NCI-H446 (cell line): Measurements from ENCODE around the gene TAF4B.
"Not testable (repeated sequence)": the region's sequence is repeated elsewhere in the genome, so short reads cannot be mapped to it uniquely, and the experiment has no call there.

Source experiments
- DNase-seq, 2 experiments: peaks; one replicate each; lab custom pipeline; 2025; lab: John Stamatoyannopoulos, UW

The TAF4B gene

DNA sequence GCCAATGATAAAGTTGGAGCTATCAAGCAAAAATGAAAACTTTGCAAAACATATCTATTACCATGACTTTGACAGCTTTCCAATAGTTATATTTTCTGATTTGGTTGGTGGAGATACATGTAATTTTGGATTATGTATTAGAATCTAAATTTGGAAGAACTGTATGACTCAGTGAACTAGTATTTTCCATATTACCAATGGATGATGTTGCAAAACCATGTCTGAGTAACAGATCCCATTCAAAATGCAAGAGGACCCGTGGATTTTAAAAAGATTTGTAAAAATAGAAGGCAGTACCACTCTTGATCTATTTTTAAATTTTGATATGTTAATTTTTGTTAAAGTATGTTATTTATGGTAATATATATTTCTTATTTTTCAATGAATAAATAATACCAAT is 83.0 kb downstream of the TAF4B start:
- DNase-seq, result no peak

- no peak for DNase-seq
Measured at GRCh38 chr18:26312199-26312598, 86.0 kb downstream of the TAF4B start.

DNA sequence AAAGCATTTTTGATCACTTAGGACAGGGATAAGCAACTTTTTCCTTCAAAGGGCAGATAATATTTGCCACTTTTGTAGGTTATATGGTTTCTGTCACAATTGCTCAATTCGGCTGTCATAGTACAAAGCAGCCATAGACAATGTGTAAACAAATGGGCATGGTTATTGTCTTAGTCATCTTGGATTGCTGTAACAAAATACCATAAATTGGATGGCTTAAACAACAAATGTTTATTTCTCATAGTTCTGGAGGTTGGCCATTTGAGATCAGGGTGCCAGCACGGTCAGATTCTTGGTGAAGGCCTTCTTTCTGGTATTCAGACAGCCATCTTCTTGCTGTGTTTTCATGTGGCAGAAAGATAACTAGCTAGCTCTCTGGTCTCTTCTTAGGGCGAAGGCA is 91.2 kb downstream of the TAF4B start:
- no peak for DNase-seq

- no peak for DNase-seq
Measured at GRCh38 chr18:26320686-26321085, 94.4 kb downstream of the TAF4B start.

GRCh38 chr18:26322890-26323653 is 96.8 kb downstream of the TAF4B start:
- DNase-seq, result no peak

- no peak for DNase-seq
Measured at GRCh38 chr18:26325771-26326170, 99.5 kb downstream of the TAF4B start.

DNA sequence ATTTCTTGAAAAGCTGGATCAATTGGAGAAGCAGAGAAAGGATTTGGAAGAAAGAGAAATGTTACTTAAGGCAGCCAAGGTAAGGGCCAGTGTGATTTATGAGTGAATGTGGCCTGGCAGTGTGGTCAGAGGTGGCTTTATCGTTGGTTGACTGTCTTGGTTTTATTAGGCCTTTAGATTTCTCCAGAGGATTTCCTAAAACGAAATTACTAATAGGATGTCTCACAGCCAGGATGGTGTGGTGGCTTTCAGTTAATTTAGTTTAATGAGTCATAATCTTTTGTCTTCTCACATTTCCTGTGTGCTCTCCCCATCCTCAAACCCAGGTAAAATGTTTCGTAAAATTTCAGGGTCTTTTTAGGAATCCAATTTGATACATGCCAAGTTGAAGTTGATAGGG is 100.8 kb downstream of the TAF4B start:
- DNase-seq, result no peak

- DNase-seq, result no peak
Measured at GRCh38 chr18:26332991-26333390, 106.7 kb downstream of the TAF4B start.

GRCh38 chr18:26335156-26335555 is 108.9 kb downstream of the TAF4B start:
- no peak for DNase-seq

- DNase-seq, result no peak
Measured at GRCh38 chr18:26335571-26336487, 109.6 kb downstream of the TAF4B start.

- DNase-seq, result no peak
Measured at GRCh38 chr18:26336572-26336971, 110.3 kb downstream of the TAF4B start.

DNA sequence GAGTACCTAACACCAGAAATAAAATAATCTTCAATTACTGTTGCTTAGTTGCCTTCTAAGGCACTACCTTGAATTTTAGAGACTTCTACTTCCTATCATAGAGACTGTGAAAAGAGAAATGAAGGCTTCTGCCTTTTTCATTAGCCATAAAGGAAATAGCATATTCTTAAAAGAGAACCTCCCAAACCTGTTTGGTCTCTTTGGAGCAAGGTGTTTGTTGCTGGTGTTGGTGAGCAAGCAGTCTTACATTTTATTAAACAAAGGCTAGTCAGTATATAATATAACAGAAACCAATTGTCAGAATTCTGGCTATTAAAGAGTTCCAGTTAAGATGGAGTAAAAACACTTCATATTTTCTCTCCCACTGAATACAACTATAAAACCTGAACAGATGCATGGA is 116.4 kb downstream of the TAF4B start:
- no peak for DNase-seq

DNA sequence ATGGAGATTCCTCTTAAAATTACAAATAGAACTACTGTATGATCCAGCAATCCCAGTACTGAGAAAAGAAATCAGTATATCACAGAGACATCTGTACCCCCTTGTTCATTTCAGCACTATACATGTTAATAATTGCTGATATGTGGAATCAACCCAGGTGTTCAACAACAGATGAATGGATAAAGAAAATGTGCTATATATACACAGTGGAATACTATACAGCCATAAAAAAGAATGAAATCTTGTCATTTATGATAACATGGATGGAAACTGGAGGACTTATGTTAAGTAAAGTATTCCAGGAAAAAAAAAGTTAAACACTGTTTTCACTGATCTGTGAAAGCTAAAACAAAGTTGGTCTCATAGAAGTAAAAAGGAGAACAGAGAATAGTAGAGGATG is 124.7 kb downstream of the TAF4B start:
- no peak for DNase-seq

DNA sequence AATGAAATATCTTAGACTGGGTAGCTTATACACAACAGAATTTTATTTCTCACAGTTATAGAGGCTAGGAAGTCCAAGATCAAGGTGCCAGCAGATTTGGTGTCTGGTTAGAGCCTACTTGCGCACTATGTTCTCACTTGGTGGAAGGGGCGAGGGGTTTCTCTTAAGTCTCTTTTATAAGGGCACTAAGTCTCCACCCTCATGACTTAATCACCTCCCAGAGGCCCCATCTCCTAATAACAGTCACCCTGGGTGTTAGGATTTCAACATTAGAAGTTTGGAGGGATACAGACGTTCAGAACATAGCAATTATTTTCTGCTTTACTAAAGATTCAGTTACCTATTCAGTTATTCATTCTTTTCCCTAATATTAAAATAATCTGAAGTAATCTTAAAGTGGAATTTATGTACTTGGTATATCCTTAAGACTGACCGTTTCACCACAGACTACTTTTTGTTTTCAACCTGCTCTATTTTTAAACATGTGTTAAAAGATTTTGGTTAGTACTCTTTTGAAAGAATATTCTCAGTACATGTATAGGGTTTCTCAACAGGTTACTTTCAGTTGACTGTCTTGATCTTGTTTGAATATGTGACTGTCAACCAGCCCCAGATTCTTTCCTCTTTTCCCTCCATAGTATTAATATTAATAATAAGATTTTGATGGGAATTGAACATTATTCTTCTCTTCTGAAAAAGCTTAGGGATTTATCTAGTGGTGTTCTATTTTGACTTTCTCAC is 130.0 kb downstream of the TAF4B start:
- DNase-seq, result no peak

- DNase-seq, result no peak
Measured at GRCh38 chr18:26357960-26358359, 131.7 kb downstream of the TAF4B start.

DNA sequence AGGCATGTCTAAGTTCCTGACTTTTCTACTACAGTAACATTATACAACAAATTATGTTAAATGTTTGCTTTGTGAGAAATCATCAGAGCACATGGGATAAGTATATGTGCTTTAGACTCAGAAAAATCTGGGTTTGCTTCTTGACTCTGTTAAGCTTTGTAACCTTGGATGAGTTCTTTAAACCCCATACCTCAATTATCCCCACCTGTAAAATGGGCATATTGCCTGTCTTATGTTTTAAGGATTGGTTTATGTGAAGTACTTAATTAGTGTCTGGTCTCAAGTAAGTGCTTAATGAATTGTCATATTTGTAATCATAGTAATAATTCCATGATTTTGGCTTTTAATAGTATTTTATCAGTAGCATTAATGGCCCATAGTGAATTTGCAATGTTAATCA is 135.8 kb downstream of the TAF4B start:
- no peak for DNase-seq

- DNase-seq, result no peak
Measured at GRCh38 chr18:26367425-26367824, 141.2 kb downstream of the TAF4B start.

GRCh38 chr18:26370037-26370436 is 143.8 kb downstream of the TAF4B start:
- DNase-seq, result no peak

GRCh38 chr18:26376105-26376504 is 149.9 kb downstream of the TAF4B start:
- no peak for DNase-seq

- no peak for DNase-seq
Measured at GRCh38 chr18:26378701-26379100, 152.5 kb downstream of the TAF4B start.

GRCh38 chr18:26381555-26381954 is 155.3 kb downstream of the TAF4B start:
- not testable (repeated sequence) for DNase-seq

- peak in 1 of 2 experiments; percentile 47 for DNase-seq
Measured at GRCh38 chr18:26383454-26384270, 157.4 kb downstream of the TAF4B start.
